Spinal cord (tissue), 10 donors: ENCODE results near the gene ANO8. TPM values are rescaled to one million over a fixed set of nuclear protein-coding genes. Genes with fewer than 3 reads are reported as not detected.

ENCODE experiments used
- DNase-seq, 6 donors: peaks; one replicate each; pipeline versions ENCODE4 v3.0.0 to v3.0.0-alpha.2; 2013 to 2015; ENCODE audit warnings: low spot score in 6 of 6, low read depth in 4 of 6
- H3K27ac ChIP-seq: one replicate; pipeline ENCODE4 v1.5.1; 2013; ENCODE audit warnings: low read depth, low read length, control low read depth
- H3K27me3 ChIP-seq: one replicate; pipeline ENCODE4 v1.6.1; 2013; ENCODE audit warnings: low read length; ENCODE audit not compliant: control insufficient read depth, insufficient read depth
- H3K36me3 ChIP-seq: one replicate; pipeline ENCODE4 v1.6.1; 2013; ENCODE audit warnings: low read length; ENCODE audit not compliant: control insufficient read depth, insufficient read depth
- H3K4me1 ChIP-seq: one replicate; pipeline ENCODE4 v1.6.1; 2013; ENCODE audit warnings: low read length; ENCODE audit not compliant: control insufficient read depth, insufficient read depth
- H3K4me3 ChIP-seq: one replicate; pipeline ENCODE4 v1.5.1; 2013; ENCODE audit warnings: low read depth, low read length, control low read depth
- H3K9me3 ChIP-seq: one replicate; pipeline ENCODE4 v1.6.1; 2013; ENCODE audit warnings: low read length; ENCODE audit not compliant: control insufficient read depth, insufficient read depth
- WGBS: methylation state at CpG from one replicate; pipeline ENCODE4 v1.1.5; 2013; ENCODE audit warnings: missing lambda C conversion rate; ENCODE audit not compliant: insufficient coverage; 5-methylcytosine and 5-hydroxymethylcytosine counted together
- polyA plus RNA-seq, 2 donors: library from polyadenylated mRNA; unstranded; fragments of 120-200 nt; gene quantifications; one replicate each; pipeline ENCODE4 v1.2.1, GENCODE V29; 2013; ENCODE audit not compliant: insufficient read length in 2 of 2
- total RNA-seq, 2 donors: library from RNA; depleted of rRNA in 1 of 2; stranded (reverse); fragments of 120-200 nt in 1 of 2; fragments of >200 nt in 1 of 2; gene quantifications; one replicate each; pipeline versions ENCODE4 v1.2.3 to v1.2.4, GENCODE V29; 2013 to 2014
- donor health status: healthy.

ANO8 gene
- total and polyA plus RNA-seq, 4 donors, result 12.9 to 77.6 (median 39.5) TPM

- H3K27ac ChIP-seq, result no peak overlapping the region
- H3K27me3 ChIP-seq, result no peaks in the 10 kb centered on the region
- no peaks in the 10 kb centered on the region for H3K9me3 ChIP-seq
- 61% methylated on average over 2 of the region's 2 CpGs for WGBS
- peaks cover 16% of the 10 kb centered on the region for H3K4me1 ChIP-seq
- no peak for DNase-seq
- no peak overlapping the region for H3K4me3 ChIP-seq
- H3K36me3 ChIP-seq, result peaks cover 7% of the 10 kb centered on the region
Measured at GRCh38 chr19:17347877-17348276, 13.2 kb upstream of the ANO8 start.

GRCh38 chr19:17347361-17347760, 12.7 kb upstream of the ANO8 start:
- H3K36me3 ChIP-seq, result peaks cover 7% of the 10 kb centered on the region
- DNase-seq, result no peak
- peaks cover 13% of the 10 kb centered on the region for H3K4me1 ChIP-seq
- WGBS, result 76% methylated on average over 2 of the region's 6 CpGs
- H3K9me3 ChIP-seq, result no peaks in the 10 kb centered on the region
- no peaks in the 10 kb centered on the region for H3K27me3 ChIP-seq
- H3K27ac ChIP-seq, result no peak overlapping the region
- H3K4me3 ChIP-seq, result no peak overlapping the region

GRCh38 chr19:17346109-17346671, 11.5 kb upstream of the ANO8 start:
- WGBS, result 24% methylated on average over 19 of the region's 24 CpGs
- H3K36me3 ChIP-seq, result peaks cover 16% of the 10 kb centered on the region
- H3K4me3 ChIP-seq, result no peak overlapping the region
- H3K4me1 ChIP-seq, result peaks cover 13% of the 10 kb centered on the region
- no peaks in the 10 kb centered on the region for H3K27me3 ChIP-seq
- no peaks in the 10 kb centered on the region for H3K9me3 ChIP-seq
- no peak overlapping the region for H3K27ac ChIP-seq
- DNase-seq, result peak in 2 of 6 donors; percentile 82 to 87

- peaks cover 24% of the 10 kb centered on the region for H3K4me1 ChIP-seq
- H3K27me3 ChIP-seq, result no peaks in the 10 kb centered on the region
- H3K36me3 ChIP-seq, result peaks cover 39% of the 10 kb centered on the region
- H3K9me3 ChIP-seq, result no peaks in the 10 kb centered on the region
- H3K27ac ChIP-seq, result no peak overlapping the region
- no peak overlapping the region for H3K4me3 ChIP-seq
- 93% methylated on average over 3 of the region's 7 CpGs for WGBS
- DNase-seq, result no peak
Measured at GRCh38 chr19:17341845-17342244, 7.2 kb upstream of the ANO8 start.

GRCh38 chr19:17341386-17341785, 6.7 kb upstream of the ANO8 start:
- no peak overlapping the region for H3K4me3 ChIP-seq
- DNase-seq, result no peak
- H3K9me3 ChIP-seq, result no peaks in the 10 kb centered on the region
- no peak overlapping the region for H3K27ac ChIP-seq
- H3K4me1 ChIP-seq, result peaks cover 27% of the 10 kb centered on the region
- WGBS, result 96% methylated on average over 15 of the region's 15 CpGs
- no peaks in the 10 kb centered on the region for H3K27me3 ChIP-seq
- H3K36me3 ChIP-seq, result peaks cover 39% of the 10 kb centered on the region

- no peak for DNase-seq
- Histone ChIP-seq H3K36me3 (peaks cover 39% of the 10 kb centered on the region), H3K4me3 (no peak overlapping the region), H3K4me1 (peaks cover 27% of the 10 kb centered on the region), H3K27ac (no peak overlapping the region), H3K9me3 (no peaks in the 10 kb centered on the region), H3K27me3 (no peaks in the 10 kb centered on the region)
- WGBS, result 54% methylated on average over 17 of the region's 17 CpGs
Measured at GRCh38 chr19:17340871-17341357, 6.3 kb upstream of the ANO8 start.

GRCh38 chr19:17340302-17340870, 5.7 kb upstream of the ANO8 start:
- no peak overlapping the region for H3K27ac ChIP-seq
- WGBS, result 41% methylated on average over 19 of the region's 21 CpGs

GRCh38 chr19:17339088-17339741, 4.6 kb upstream of the ANO8 start:
- peaks cover 39% of the 10 kb centered on the region for H3K36me3 ChIP-seq
- H3K4me1 ChIP-seq, result peaks cover 38% of the 10 kb centered on the region
- no peaks in the 10 kb centered on the region for H3K9me3 ChIP-seq
- no peak overlapping the region for H3K4me3 ChIP-seq
- DNase-seq, result no peak
- 92% methylated on average over 26 of the region's 34 CpGs for WGBS
- H3K27ac ChIP-seq, result no peak overlapping the region
- H3K27me3 ChIP-seq, result no peaks in the 10 kb centered on the region

More at GRCh38 chr19:17340302-17340870, 5.7 kb upstream of the ANO8 start:
- no peak overlapping the region for H3K4me3 ChIP-seq
- H3K36me3 ChIP-seq, result peaks cover 39% of the 10 kb centered on the region
- no peaks in the 10 kb centered on the region for H3K9me3 ChIP-seq
- H3K4me1 ChIP-seq, result peaks cover 31% of the 10 kb centered on the region
- H3K27me3 ChIP-seq, result no peaks in the 10 kb centered on the region
- DNase-seq, result no peak

GRCh38 chr19:17338433-17339078, 3.9 kb upstream of the ANO8 start:
- peak overlapping the region; percentile 97 for H3K4me3 ChIP-seq
- no peak overlapping the region for H3K27ac ChIP-seq
- DNase-seq, result no peak
- no peaks in the 10 kb centered on the region for H3K27me3 ChIP-seq
- H3K36me3 ChIP-seq, result peaks cover 38% of the 10 kb centered on the region
- peaks cover 44% of the 10 kb centered on the region for H3K4me1 ChIP-seq
- no peaks in the 10 kb centered on the region for H3K9me3 ChIP-seq
- 88% methylated on average over 20 of the region's 30 CpGs for WGBS
